Liver (tissue), 3 donors: ENCODE measurements around the gene AP5Z1.
A peak's percentile ranks its signal among the peaks of the same experiment; 100 is the strongest.

Experiments
- ATF3 ChIP-seq: IDR thresholded peaks from 2 replicates; pipeline ENCODE4 v1.6.1; 2016; ENCODE audit warnings: antibody characterized with exemption
- CTCF ChIP-seq: fragments of 150-350 bp; IDR thresholded peaks from 2 replicates; pipeline ENCODE4 v1.5.1; 2017; ENCODE audit warnings: improper control_type of control experiment, low read depth, low read length; ENCODE audit not compliant: missing input control
- FOXA1 ChIP-seq: IDR thresholded peaks from 2 replicates; pipeline ENCODE4 v1.6.1; 2016; ENCODE audit warnings: antibody characterized with exemption
- GABPA ChIP-seq, 2 donors: IDR thresholded peaks in 1 of 2; conservative IDR thresholded peaks in 1 of 2; 2 replicates each; pipeline ENCODE4 v1.6.1; 2016; ENCODE audit warnings: antibody characterized with exemption in 2 of 2, mild to moderate bottlenecking in 1 of 2, moderate library complexity in 1 of 2
- HNF4G ChIP-seq: IDR thresholded peaks from 2 replicates; pipeline ENCODE4 v1.6.1; 2016; ENCODE audit warnings: antibody characterized with exemption
- JUND ChIP-seq, 2 donors: IDR thresholded peaks; 2 replicates each; pipeline ENCODE4 v1.6.1; 2016; ENCODE audit warnings: antibody characterized with exemption in 2 of 2
- MAX ChIP-seq: IDR thresholded peaks from 2 replicates; pipeline ENCODE4 v1.6.1; 2016; ENCODE audit warnings: antibody characterized with exemption
- NR2F2 ChIP-seq: IDR thresholded peaks from 2 replicates; pipeline ENCODE4 v1.6.1; 2016; ENCODE audit warnings: antibody characterized with exemption
- RAD21 ChIP-seq, 2 donors: IDR thresholded peaks; 2 replicates each; pipeline ENCODE4 v1.6.1; 2016; ENCODE audit warnings: antibody characterized with exemption in 2 of 2, mild to moderate bottlenecking in 2 of 2
- REST ChIP-seq: IDR thresholded peaks from 2 replicates; pipeline ENCODE4 v1.6.1; 2016; ENCODE audit warnings: antibody characterized with exemption, mild to moderate bottlenecking
- RXRA ChIP-seq, 2 donors: IDR thresholded peaks; 2 replicates each; pipeline ENCODE4 v1.6.1; 2017 to 2018; ENCODE audit warnings: antibody characterized with exemption in 2 of 2, mild to moderate bottlenecking in 1 of 2
- SP1 ChIP-seq: IDR thresholded peaks from 2 replicates; pipeline ENCODE4 v1.6.1; 2018; ENCODE audit warnings: antibody characterized with exemption, mild to moderate bottlenecking
- TAF1 ChIP-seq: conservative IDR thresholded peaks from 2 replicates; pipeline ENCODE4 v1.6.1; 2016; ENCODE audit warnings: antibody characterized with exemption, mild to moderate bottlenecking
- YY1 ChIP-seq: IDR thresholded peaks from 2 replicates; pipeline ENCODE4 v1.6.1; 2016; ENCODE audit warnings: antibody characterized with exemption, mild to moderate bottlenecking
- donor health status: healthy.
- donor health status: healthy.

GRCh38 chr7:4830176-4830575, 54.8 kb downstream of the AP5Z1 start:
- TF ChIP-seq CTCF, result peak; percentile 83
- TF ChIP-seq MAX, result no peak
- no peak for TF ChIP-seq REST
- TF ChIP-seq JUND (IDR thresholded peaks at IDR 0.05), result no peak
- no peak for TF ChIP-seq ATF3
- TF ChIP-seq SP1, result no peak
- TF ChIP-seq RXRA (IDR thresholded peaks at IDR 0.05), result no peak
- TF ChIP-seq RAD21 (IDR thresholded peaks at IDR 0.05), result peak; percentile 72 to 86
- TF ChIP-seq FOXA1, result no peak
- TF ChIP-seq TAF1, result no peak
- TF ChIP-seq YY1, result no peak
- no peak for TF ChIP-seq NR2F2
- no peak for TF ChIP-seq GABPA (IDR thresholded peaks at IDR 0.05 in 1 of 2, conservative IDR thresholded peaks at IDR 0.05 in 1 of 2)
- no peak for TF ChIP-seq HNF4G
